Smooth muscle cell (in vitro differentiated cells): ENCODE data around the gene TMEM187. TPM values are rescaled to one million over a fixed set of nuclear protein-coding genes. Genes with fewer than 3 reads are reported as not detected.

Source experiments
- DNase-seq: peaks from one replicate; lab custom pipeline; 2025; ENCODE audit not compliant: unreplicated experiment; lab: John Stamatoyannopoulos, UW
- H2AFZ ChIP-seq: fragments of 200-600 bp; sonication (generic); 2 replicates; pipeline ENCODE4 v1.6.0; 2016; ENCODE audit warnings: antibody characterized with exemption, low read depth, mild to moderate bottlenecking
- H3F3A ChIP-seq: fragments of 200-600 bp; sonication (generic); 2 replicates; pipeline ENCODE4 v1.6.0; 2017; ENCODE audit warnings: antibody characterized with exemption, low read depth
- H3K27ac ChIP-seq: fragments of 200-600 bp; sonication (generic); 2 replicates; pipeline ENCODE4 v1.5.1; 2016; ENCODE audit warnings: low read depth, mild to moderate bottlenecking
- H3K27me3 ChIP-seq: fragments of 200-600 bp; sonication (generic); 2 replicates; pipeline ENCODE4 v1.6.1; 2016; ENCODE audit warnings: low read depth, mild to moderate bottlenecking
- H3K36me3 ChIP-seq: fragments of 200-600 bp; sonication (generic); 2 replicates; pipeline ENCODE4 v1.5.1; 2016; ENCODE audit warnings: low read depth
- H3K4me1 ChIP-seq: fragments of 200-600 bp; sonication (generic); 2 replicates; pipeline ENCODE4 v1.5.1; 2016; ENCODE audit warnings: low read depth
- H3K4me2 ChIP-seq: fragments of 200-600 bp; sonication (generic); 2 replicates; pipeline ENCODE4 v1.6.0; 2016; ENCODE audit warnings: mild to moderate bottlenecking
- H3K4me3 ChIP-seq: fragments of 200-600 bp; sonication (generic); 2 replicates; pipeline ENCODE4 v1.5.1; 2016; ENCODE audit warnings: mild to moderate bottlenecking
- H3K79me2 ChIP-seq: fragments of 200-600 bp; sonication (generic); 2 replicates; pipeline ENCODE4 v1.6.0; 2016; ENCODE audit warnings: low read depth, mild to moderate bottlenecking
- H3K9ac ChIP-seq: fragments of 200-600 bp; sonication (generic); 2 replicates; pipeline ENCODE4 v1.6.0; 2016; ENCODE audit warnings: low read depth
- H3K9me3 ChIP-seq: fragments of 200-600 bp; sonication (generic); replicated peaks from 2 replicates; pipeline ENCODE4 v1.5.1; 2016; ENCODE audit warnings: low read depth
- H4K20me1 ChIP-seq: fragments of 200-600 bp; sonication (generic); 2 replicates; pipeline ENCODE4 v1.6.0; 2016; ENCODE audit warnings: low read depth
- CTCF ChIP-seq: fragments of 200-600 bp; sonication (generic); IDR thresholded peaks from 2 replicates; pipeline ENCODE4 v1.5.1; 2017; ENCODE audit warnings: borderline replicate concordance, mild to moderate bottlenecking, antibody characterized with exemption; ENCODE audit not compliant: insufficient read depth, poor library complexity, severe bottlenecking
- WGBS: methylation state at CpG from one replicate; pipeline ENCODE4 v1.1.7; 2016; ENCODE audit warnings: low lambda C conversion rate; 5-methylcytosine and 5-hydroxymethylcytosine counted together
- polyA plus RNA-seq: library from polyadenylated mRNA; unstranded; fragments of >200 nt; fragmentation: Nextera tagmentation; extraction: Ambion mirVana; gene quantifications from 2 replicates; pipeline ENCODE4 v1.2.1, GENCODE V29; 2016
- total RNA-seq: library from RNA; depleted of rRNA; stranded (reverse); fragments of >200 nt; gene quantifications from 2 replicates; pipeline ENCODE4 v1.2.3, GENCODE V29; 2014

Gene TMEM187
- total and polyA plus RNA-seq, 2 experiments from 2014 or later, result 6.2 to 9.8 TPM

- Histone ChIP-seq H3K79me2 (no peaks in the 10 kb centered on the region), H4K20me1 (peaks cover 5% of the 10 kb centered on the region), H3K4me1 (no peaks in the 10 kb centered on the region), H3K27ac (no peak overlapping the region), H3F3A (no peaks in the 10 kb centered on the region), H3K9ac (no peak overlapping the region), H3K4me2 (no peak overlapping the region), H3K36me3 (no peaks in the 10 kb centered on the region), H2AFZ (no peak overlapping the region), H3K9me3 (no peaks in the 10 kb centered on the region), H3K27me3 (no peaks in the 10 kb centered on the region), H3K4me3 (no peak overlapping the region)
- TF ChIP-seq CTCF, result no peak
- 88% methylated on average over 25 of the region's 30 CpGs for WGBS
- DNase-seq, result no peak
Measured at GRCh38 chrX:153948847-153949805, 23.4 kb upstream of the TMEM187 start.

GRCh38 chrX:153950127-153950526 lies 22.4 kb upstream of the TMEM187 start:
- Histone ChIP-seq H3K4me1 (no peaks in the 10 kb centered on the region), H3K79me2 (no peaks in the 10 kb centered on the region), H3K4me3 (no peak overlapping the region), H3K27me3 (no peaks in the 10 kb centered on the region), H3K9ac (no peak overlapping the region), H4K20me1 (peaks cover 5% of the 10 kb centered on the region), H3K4me2 (no peak overlapping the region), H3F3A (no peaks in the 10 kb centered on the region), H2AFZ (no peak overlapping the region), H3K27ac (no peak overlapping the region), H3K36me3 (no peaks in the 10 kb centered on the region), H3K9me3 (no peaks in the 10 kb centered on the region)
- no peak for TF ChIP-seq CTCF
- DNase-seq, result no peak
- WGBS, result 87% methylated on average over 18 of the region's 19 CpGs

- no peak for TF ChIP-seq CTCF
- Histone ChIP-seq H3K9me3 (no peaks in the 10 kb centered on the region), H3K27me3 (no peaks in the 10 kb centered on the region), H3K9ac (no peak overlapping the region), H3K36me3 (no peaks in the 10 kb centered on the region), H3K4me2 (no peak overlapping the region), H3K4me3 (no peak overlapping the region), H4K20me1 (peaks cover 5% of the 10 kb centered on the region), H3K79me2 (no peaks in the 10 kb centered on the region), H3F3A (no peaks in the 10 kb centered on the region), H2AFZ (no peak overlapping the region), H3K4me1 (no peaks in the 10 kb centered on the region), H3K27ac (no peak overlapping the region)
- DNase-seq, result no peak
- WGBS, result 94% methylated on average over 26 of the region's 28 CpGs
Measured at GRCh38 chrX:153951683-153952372, 20.7 kb upstream of the TMEM187 start.
